H1 (cell line): ENCODE data around the gene ATG4D. TPM values are rescaled to one million over a fixed set of nuclear protein-coding genes. Genes with fewer than 3 reads are reported as not detected.

Experiments used
- CTCF ChIA-PET: fragments of 300-600 bp; sonication (Branson Sonifier 250); formaldehyde crosslinking; loops from one replicate; lab custom pipeline; 2021; ENCODE audit not compliant: partially characterized antibody; lab: Charles Lee
- POLR2A ChIA-PET: fragments of 300-600 bp; sonication (Branson Sonifier 250); formaldehyde crosslinking; loops from one replicate; lab custom pipeline; 2021; ENCODE audit warnings: inconsistent platforms; ENCODE audit not compliant: partially characterized antibody; lab: Charles Lee
- DNase-seq, 2 experiments: peaks; one replicate each; pipeline versions ENCODE4 v3.0.0 to v3.0.0-alpha.2; 2010 to 2022; ENCODE audit warnings: low spot score in 2 of 2, low read depth in 1 of 2, mixed read lengths in 1 of 2
- FAIRE-seq: peaks from 2 replicates; lab custom pipeline; 2011; peaks lifted over from hg19 to GRCh38; lab: Jason Lieb, UNC
- H2AFZ ChIP-seq: 2 replicates; pipeline ENCODE4 v1.8.1; 2012; ENCODE audit warnings: low read length, inconsistent platforms
- H2AK5ac ChIP-seq: 2 replicates; pipeline ENCODE4 v1.6.1; 2013; ENCODE audit warnings: low read depth, low read length
- H2BK120ac ChIP-seq: replicated peaks from 2 replicates; pipeline ENCODE3; 2013; ENCODE audit warnings: low read depth, low read length, inconsistent platforms
- H2BK12ac ChIP-seq: 2 replicates; pipeline ENCODE4 v1.6.1; 2013; ENCODE audit warnings: low read depth, low read length
- H2BK15ac ChIP-seq: 2 replicates; pipeline ENCODE4 v1.6.1; 2013; ENCODE audit warnings: low read length
- H2BK20ac ChIP-seq: 2 replicates; pipeline ENCODE4 v1.6.1; 2013; ENCODE audit warnings: low read length
- H2BK5ac ChIP-seq: 2 replicates; pipeline ENCODE4 v1.6.1; 2013; ENCODE audit warnings: low read depth, low read length
- H3K14ac ChIP-seq: 2 replicates; pipeline ENCODE4 v1.6.1; 2013; ENCODE audit warnings: inconsistent platforms; ENCODE audit not compliant: insufficient read length
- H3K18ac ChIP-seq: 2 replicates; pipeline ENCODE4 v1.6.1; 2013; ENCODE audit warnings: low read length; ENCODE audit errors: extremely low read depth
- H3K23ac ChIP-seq: 2 replicates; pipeline ENCODE4 v1.6.1; 2013; ENCODE audit warnings: inconsistent platforms; ENCODE audit not compliant: insufficient read length
- H3K23me2 ChIP-seq: 2 replicates; pipeline ENCODE4 v1.6.1; 2013; ENCODE audit warnings: low read depth, low read length
- H3K27ac ChIP-seq: 2 replicates; pipeline ENCODE4 v1.6.1; 2011; ENCODE audit warnings: low read depth, low read length, inconsistent platforms
- H3K27me3 ChIP-seq, 4 experiments: replicated peaks in 1 of 4; 1 replicate in 1 of 4; 2 replicates in 3 of 4; pipeline versions ENCODE4 v1.6.1 to v1.8.1; 2011 to 2013; ENCODE audit warnings: low read length in 3 of 4, mild to moderate bottlenecking in 3 of 4, inconsistent platforms in 2 of 4, mixed read lengths in 2 of 4, moderate library complexity in 1 of 4; ENCODE audit not compliant: control insufficient read depth in 3 of 4, insufficient read depth in 3 of 4; ENCODE audit errors: extremely low read depth in 1 of 4
- H3K36me3 ChIP-seq, 4 experiments: 2 replicates each; pipeline versions ENCODE4 v1.6.1 to v1.8.1; 2011 to 2013; ENCODE audit warnings: mild to moderate bottlenecking in 4 of 4, low read length in 3 of 4, moderate library complexity in 2 of 4, control low read depth in 1 of 4, inconsistent platforms in 1 of 4; ENCODE audit not compliant: insufficient read depth in 4 of 4, control insufficient read depth in 2 of 4
- H3K4ac ChIP-seq: replicated peaks from 2 replicates; pipeline ENCODE3; 2013; ENCODE audit warnings: low read length, low read depth, mixed read lengths, inconsistent platforms; ENCODE audit not compliant: insufficient read length
- H3K4me1 ChIP-seq, 4 experiments: replicated peaks in 1 of 4; 1 replicate in 1 of 4; 2 replicates in 3 of 4; pipeline versions ENCODE4 v1.6.1 to v1.8.1; 2011 to 2013; ENCODE audit warnings: low read length in 3 of 4, inconsistent platforms in 2 of 4, mixed read lengths in 1 of 4; ENCODE audit not compliant: insufficient read depth in 4 of 4, control insufficient read depth in 3 of 4
- H3K4me2 ChIP-seq, 2 experiments: 2 replicates each; pipeline versions ENCODE4 v1.6.1 to v1.8.1; 2011 to 2013; ENCODE audit warnings: low read depth in 2 of 2, low read length in 2 of 2, control low read depth in 1 of 2, inconsistent platforms in 1 of 2, mild to moderate bottlenecking in 1 of 2; ENCODE audit not compliant: insufficient read depth in 1 of 2
- H3K4me3 ChIP-seq, 4 experiments: fragments of 200-600, 300-600 bp in 1 of 4; sonication (generic), shearing (Covaris generic), sonication (Bioruptor Twin) in 1 of 4; 2 replicates each; pipeline versions ENCODE4 v1.5.1 to v1.8.1; 2011 to 2016; ENCODE audit warnings: low read length in 4 of 4, low read depth in 3 of 4, control low read depth in 2 of 4, inconsistent platforms in 2 of 4, mild to moderate bottlenecking in 2 of 4, mixed read lengths in 1 of 4, moderate library complexity in 1 of 4; ENCODE audit not compliant: insufficient read depth in 2 of 4; ENCODE audit errors: extremely low read depth in 1 of 4
- H3K56ac ChIP-seq: replicated peaks from 2 replicates; pipeline ENCODE3; 2013; ENCODE audit warnings: low read depth, mild to moderate bottlenecking, mixed read lengths, low read length, inconsistent platforms; ENCODE audit not compliant: insufficient read length
- H3K79me1 ChIP-seq: 2 replicates; pipeline ENCODE4 v1.6.1; 2013; ENCODE audit warnings: low read depth, low read length, control low read depth
- H3K79me2 ChIP-seq, 2 experiments: 2 replicates each; pipeline versions ENCODE4 v1.6.1 to v1.8.1; 2012 to 2013; ENCODE audit warnings: low read length in 2 of 2, mild to moderate bottlenecking in 2 of 2, inconsistent platforms in 1 of 2; ENCODE audit not compliant: insufficient read depth in 2 of 2, control insufficient read depth in 1 of 2
- H3K9ac ChIP-seq, 4 experiments: replicated peaks in 1 of 4; 1 replicate in 1 of 4; 2 replicates in 3 of 4; pipeline versions ENCODE4 v1.6.1 to v1.8.1; 2011 to 2013; ENCODE audit warnings: low read depth in 3 of 4, low read length in 3 of 4, control low read depth in 2 of 4, mild to moderate bottlenecking in 2 of 4, moderate library complexity in 2 of 4, inconsistent platforms in 1 of 4; ENCODE audit errors: extremely low read depth in 1 of 4
- H3K9me3 ChIP-seq, 2 experiments: 2 replicates each; pipeline versions ENCODE4 v1.6.1 to v1.8.1; 2012 to 2013; ENCODE audit warnings: mild to moderate bottlenecking in 2 of 2, moderate library complexity in 2 of 2, control low read depth in 1 of 2, inconsistent platforms in 1 of 2, low read depth in 1 of 2, low read length in 1 of 2, mixed read lengths in 1 of 2; ENCODE audit not compliant: insufficient read depth in 2 of 2
- H4K20me1 ChIP-seq, 2 experiments: replicated peaks in 1 of 2; 2 replicates each; pipeline versions ENCODE3 to v1.8.1; 2011 to 2013; ENCODE audit warnings: inconsistent platforms in 2 of 2, low read length in 2 of 2, mild to moderate bottlenecking in 1 of 2; ENCODE audit not compliant: insufficient read depth in 2 of 2, control insufficient read depth in 1 of 2
- H4K5ac ChIP-seq: 2 replicates; pipeline ENCODE4 v1.6.1; 2013; ENCODE audit warnings: low read length, low read depth, mixed read lengths, inconsistent platforms; ENCODE audit not compliant: insufficient read length
- H4K8ac ChIP-seq: 2 replicates; pipeline ENCODE4 v1.8.0; 2013; ENCODE audit warnings: mild to moderate bottlenecking, moderate library complexity, low read length, inconsistent platforms; ENCODE audit not compliant: insufficient read depth; ENCODE audit errors: extremely low read depth
- H4K91ac ChIP-seq: replicated peaks from 2 replicates; pipeline ENCODE3; 2013; ENCODE audit warnings: low read length, mixed read lengths, inconsistent platforms; ENCODE audit not compliant: insufficient read length
- BCL11A ChIP-seq, 2 experiments: IDR thresholded peaks; one replicate each; pipeline ENCODE4 v1.6.1; 2011; ENCODE audit warnings: low read depth in 2 of 2, low read length in 2 of 2, mild to moderate bottlenecking in 2 of 2
- CBX5 ChIP-seq: fragments of 300-800, 300-1000 bp; sonication (generic); IDR thresholded peaks from 2 replicates; pipeline ENCODE4 v1.7.1; 2016; ENCODE audit warnings: antibody characterized with exemption, low read length, low read depth
- CHD1 ChIP-seq: IDR thresholded peaks from 2 replicates; pipeline ENCODE4 v1.6.1; 2012; ENCODE audit warnings: low read depth, low read length, improper control_type of control experiment
- FOSL1 ChIP-seq: IDR thresholded peaks from 2 replicates; pipeline ENCODE4 v1.6.1; 2011; ENCODE audit warnings: mild to moderate bottlenecking, low read depth, low read length, moderate library complexity; ENCODE audit not compliant: insufficient read depth
- GTF2F1 ChIP-seq: IDR thresholded peaks from 2 replicates; pipeline ENCODE4 v1.6.1; 2012; ENCODE audit warnings: low read depth, low read length, improper control_type of control experiment, borderline replicate concordance
- HDAC2 ChIP-seq, 2 experiments: fragments of 300-600 bp in 1 of 2; sonication (generic) in 1 of 2; IDR thresholded peaks; 2 replicates each; pipeline ENCODE4 v1.6.1; 2011 to 2012; ENCODE audit warnings: low read depth in 2 of 2, low read length in 2 of 2, mild to moderate bottlenecking in 2 of 2, moderate library complexity in 2 of 2, borderline replicate concordance in 1 of 2, inconsistent platforms in 1 of 2
- HDAC6 ChIP-seq: IDR thresholded peaks from one replicate; pipeline ENCODE4 v1.7.1; 2012; ENCODE audit warnings: low read depth, mild to moderate bottlenecking, inconsistent platforms, low read length, moderate library complexity
- KDM1A ChIP-seq: fragments of 200-600, 300-600 bp; sonication (generic); IDR thresholded peaks from 2 replicates; pipeline ENCODE4 v1.7.1; 2016; ENCODE audit warnings: mild to moderate bottlenecking, low read length, borderline replicate concordance
- POLR2AphosphoS5 ChIP-seq: IDR thresholded peaks from 2 replicates; pipeline ENCODE4 v1.6.1; 2011; ENCODE audit warnings: low read depth, low read length
- POU5F1 ChIP-seq: IDR thresholded peaks from 2 replicates; pipeline ENCODE4 v1.6.1; 2011; ENCODE audit warnings: low read depth, mild to moderate bottlenecking, low read length, moderate library complexity
- RAD21 ChIP-seq, 2 experiments: IDR thresholded peaks in 1 of 2; conservative IDR thresholded peaks in 1 of 2; 2 replicates each; pipeline ENCODE4 v1.6.1; 2011; ENCODE audit warnings: low read depth in 2 of 2, low read length in 2 of 2, improper control_type of control experiment in 1 of 2, inconsistent platforms in 1 of 2, mild to moderate bottlenecking in 1 of 2, moderate library complexity in 1 of 2
- SP2 ChIP-seq: IDR thresholded peaks from 2 replicates; pipeline ENCODE4 v1.6.1; 2012; ENCODE audit warnings: mild to moderate bottlenecking, low read length, inconsistent platforms
- TCF12 ChIP-seq: IDR thresholded peaks from 2 replicates; pipeline ENCODE4 v1.6.1; 2011; ENCODE audit warnings: low read depth, mild to moderate bottlenecking, low read length
- WGBS, 2 experiments: shearing (Covaris generic) in 1 of 2; methylation state at CpG; one replicate each; pipeline versions ENCODE4 v1.1.6 to v1.1.7; 2013 to 2015; ENCODE audit warnings: low lambda C conversion rate in 2 of 2, mixed read lengths in 2 of 2, inconsistent platforms in 1 of 2, low coverage in 1 of 2, missing lambda C conversion rate in 1 of 2; ENCODE audit not compliant: insufficient replicate concordance in 2 of 2, insufficient coverage in 1 of 2, insufficient read length in 1 of 2; ENCODE audit errors: extremely low coverage in 1 of 2, missing lambda C conversion rate in 1 of 2; 5-methylcytosine and 5-hydroxymethylcytosine counted together
- polyA plus RNA-seq, 7 experiments: library from polyadenylated mRNA; depleted of rRNA in 3 of 7; stranded (reverse) in 5 of 7; unstranded in 2 of 7; fragments of >200 nt in 5 of 7; fragments of 200-250 nt in 2 of 7; gene quantifications; 1 replicate in 5 of 7; 2 replicates in 1 of 7; 4 replicates in 1 of 7; pipeline versions ENCODE4 v1.2.1 to v1.2.3, GENCODE V29; 2011 to 2013; ENCODE audit warnings: missing spikeins in 2 of 7, mixed read lengths in 2 of 7
- total RNA-seq: library from RNA; stranded (reverse); fragmentation: NEBNext Ultra II Directional; extraction: Animal tissue kit (Norgen Biotek cat#: 25700); gene quantifications from 2 replicates; pipeline ENCODE4 v1.2.1, GENCODE V29; 2021

The ATG4D gene
- total and polyA plus RNA-seq, 2 of the 8 experiments (the other 6 are each of a cell fraction or from before 2014, with no cell fraction given), result 39.6 to 43.7 TPM

- Histone ChIP-seq H3K27me3 (no peaks in the 10 kb centered on the region), H3K4me1 (peaks cover 0 to 4% (median 3%) of the 10 kb centered on the region in 4 experiments; a peak in 4 of 7 replicates), H3K9ac (no peak overlapping the region), H3K9me3 (no peaks in the 10 kb centered on the region), H3K14ac (no peak overlapping the region), H3K4me2 (no peak overlapping the region), H2AFZ (no peak overlapping the region), H3K18ac (no peak overlapping the region), H3K36me3 (peaks cover 5 to 34% (median 28%) of the 10 kb centered on the region in 4 experiments; a peak in 7 of 8 replicates), H2AK5ac (no peak overlapping the region), H3K79me1 (peaks cover 9% of the 10 kb centered on the region), H4K91ac (no peak overlapping the region), H2BK20ac (no peak overlapping the region), H2BK120ac (no peak overlapping the region), H3K4ac (no peak overlapping the region), H3K23me2 (peaks cover 2% of the 10 kb centered on the region; the same call in 1 of the 2 replicates), H3K23ac (no peak overlapping the region), H3K27ac (no peak overlapping the region), H2BK5ac (no peak overlapping the region), H3K56ac (no peak overlapping the region), H3K4me3 (no peak overlapping the region), H4K20me1 (peaks cover 3 to 13% of the 10 kb centered on the region in 2 experiments), H2BK12ac (no peak overlapping the region), H2BK15ac (no peak overlapping the region), H4K8ac (no peak overlapping the region), H4K5ac (no peak overlapping the region), H3K79me2 (peaks cover 0 to 16% of the 10 kb centered on the region in 2 experiments; a peak in 2 of 4 replicates)
- DNase-seq (no peak), FAIRE-seq (no peak)
- WGBS, 2 experiments, result 91% methylated on average over 18 of the region's 18 CpGs; no CpG with 5 or more reads in 1 of the 2 experiments
- ChIA-PET CTCF (interaction anchor here (1.1 kb wide), 1 partner anchor 151 kb away, joined by 4 read pairs; no protein-coding TSS in a partner anchor), POLR2A (interaction anchor here (0.7 to 2.1 kb wide), 4 partner anchors 12 to 168 kb away, joined by 3 to 9 read pairs (median 4); no protein-coding TSS in a partner anchor)
- no peak for TF ChIP-seq TCF12
- no peak for TF ChIP-seq CBX5
- no peak for TF ChIP-seq GTF2F1
- TF ChIP-seq HDAC6, result no peak
- TF ChIP-seq BCL11A (IDR thresholded peaks at IDR 0.05; ENCODE audit: low read depth in 2 of 2, low read length in 2 of 2), result no peak
- TF ChIP-seq CHD1, result no peak
- TF ChIP-seq HDAC2 (IDR thresholded peaks at IDR 0.05; ENCODE audit: borderline replicate concordance in 1 of 2, low read depth in 2 of 2, low read length in 2 of 2), result no peak
- TF ChIP-seq POU5F1, result no peak
- no peak for TF ChIP-seq POLR2AphosphoS5
- TF ChIP-seq SP2, result no peak
- no peak for TF ChIP-seq KDM1A
- no peak for TF ChIP-seq FOSL1
- TF ChIP-seq RAD21 (IDR thresholded peaks at IDR 0.05 in 1 of 2, conservative IDR thresholded peaks at IDR 0.05 in 1 of 2; ENCODE audit: low read depth in 2 of 2, low read length in 2 of 2), result no peak
These were observed 5.1 kb downstream of the ATG4D start for GRCh38 chr19:10548746-10549276.
